ENCODE results near the gene CACNA1G.

GRCh38 chr17:50520483-50520882 is 40.0 kb upstream of the CACNA1G start:
- TF ChIP-seq CTCF (IDR thresholded peaks at IDR 0.05) = no peak
- no peak for TF ChIP-seq POLR2A (IDR thresholded peaks at IDR 0.05)
